Neural progenitor cell (in vitro differentiated cells): ENCODE data around the gene RILPL2. TPM values are rescaled to one million over a fixed set of nuclear protein-coding genes. Genes with fewer than 3 reads are reported as not detected.
A peak's percentile ranks its signal among the peaks of the same experiment; 100 is the strongest.

ENCODE experiments used
- DNase-seq: peaks from one replicate; pipeline ENCODE4 v3.0.0-alpha.2; 2016; ENCODE audit warnings: low spot score
- H2AFZ ChIP-seq: fragments of 200-600 bp; sonication (generic); replicated peaks from 2 replicates; pipeline ENCODE4 v1.6.1; 2016; ENCODE audit warnings: antibody characterized with exemption
- H3F3A ChIP-seq: fragments of 200-600 bp; sonication (generic); 2 replicates; pipeline ENCODE4 v1.6.1; 2016; ENCODE audit warnings: antibody characterized with exemption, low read depth
- H3K27ac ChIP-seq: fragments of 200-600 bp; sonication (generic); 2 replicates; pipeline ENCODE4 v1.5.1; 2016; ENCODE audit warnings: mild to moderate bottlenecking
- H3K27me3 ChIP-seq: fragments of 200-600 bp; sonication (generic); 2 replicates; pipeline ENCODE4 v1.6.1; 2016; ENCODE audit warnings: mild to moderate bottlenecking, moderate library complexity
- H3K36me3 ChIP-seq: fragments of 200-600 bp; sonication (generic); 2 replicates; pipeline ENCODE4 v1.5.1; 2016
- H3K4me1 ChIP-seq: fragments of 200-600 bp; sonication (generic); 2 replicates; pipeline ENCODE4 v1.6.1; 2016; ENCODE audit warnings: mixed run types
- H3K4me2 ChIP-seq: fragments of 200-600 bp; sonication (generic); 2 replicates; pipeline ENCODE4 v1.6.1; 2016
- H3K4me3 ChIP-seq: fragments of 200-600 bp; sonication (generic); 2 replicates; pipeline ENCODE4 v1.5.1; 2016
- H3K79me2 ChIP-seq: fragments of 200-600 bp; sonication (generic); 2 replicates; pipeline ENCODE4 v1.6.1; 2016; ENCODE audit warnings: low read depth
- H3K9ac ChIP-seq: fragments of 200-600 bp; sonication (generic); 2 replicates; pipeline ENCODE4 v1.6.1; 2016
- H3K9me3 ChIP-seq: fragments of 200-600 bp; sonication (generic); 2 replicates; pipeline ENCODE4 v1.5.1; 2016; ENCODE audit warnings: low read depth
- H4K20me1 ChIP-seq: fragments of 200-600 bp; sonication (generic); 2 replicates; pipeline ENCODE4 v1.6.1; 2016; ENCODE audit warnings: low read depth
- H3K27ac Mint-ChIP-seq: 3 replicates; pipeline ENCODE4 v1.8.0; 2021; ENCODE audit warnings: mixed read lengths
- H3K27me3 Mint-ChIP-seq: 2 replicates; pipeline ENCODE4 v1.8.0; 2022; ENCODE audit warnings: low read depth, mild to moderate bottlenecking, inconsistent platforms, moderate library complexity, mixed read lengths; ENCODE audit not compliant: insufficient read depth
- H3K36me3 Mint-ChIP-seq: 3 replicates; pipeline ENCODE4 v1.8.0; 2021; ENCODE audit warnings: mixed read lengths
- H3K4me1 Mint-ChIP-seq: 3 replicates; pipeline ENCODE4 v1.8.0; 2021; ENCODE audit warnings: mixed read lengths
- H3K4me3 Mint-ChIP-seq: 3 replicates; pipeline ENCODE4 v1.8.0; 2021; ENCODE audit warnings: mild to moderate bottlenecking, moderate library complexity, mixed read lengths
- H3K9me3 Mint-ChIP-seq: 3 replicates; pipeline ENCODE4 v1.8.0; 2020; ENCODE audit warnings: mixed read lengths
- EZH2 ChIP-seq: fragments of 200-600 bp; sonication (generic); IDR thresholded peaks from 2 replicates; pipeline ENCODE4 v1.6.1; 2017; ENCODE audit warnings: antibody characterized with exemption, mild to moderate bottlenecking, moderate library complexity
- EZH2phosphoT487 ChIP-seq: fragments of 200-600 bp; sonication (generic); IDR thresholded peaks from 2 replicates; pipeline ENCODE4 v1.6.1; 2017; ENCODE audit warnings: antibody characterized with exemption
- total RNA-seq: library from RNA; depleted of rRNA; stranded (reverse); fragments of >200 nt; gene quantifications from 2 replicates; pipeline ENCODE4 v1.2.3, GENCODE V29; 2015; ENCODE audit warnings: low replicate concordance
- TF ChIP-seq, protein P1 (sequence below): fragments of 200-600 bp; sonication (generic); IDR thresholded peaks from 2 replicates; pipeline ENCODE4 v1.5.1; 2017; ENCODE audit warnings: antibody characterized with exemption, mild to moderate bottlenecking

The RILPL2 gene
- total RNA-seq, 1 donor from 2014 or later = 1.1 TPM

DNA sequence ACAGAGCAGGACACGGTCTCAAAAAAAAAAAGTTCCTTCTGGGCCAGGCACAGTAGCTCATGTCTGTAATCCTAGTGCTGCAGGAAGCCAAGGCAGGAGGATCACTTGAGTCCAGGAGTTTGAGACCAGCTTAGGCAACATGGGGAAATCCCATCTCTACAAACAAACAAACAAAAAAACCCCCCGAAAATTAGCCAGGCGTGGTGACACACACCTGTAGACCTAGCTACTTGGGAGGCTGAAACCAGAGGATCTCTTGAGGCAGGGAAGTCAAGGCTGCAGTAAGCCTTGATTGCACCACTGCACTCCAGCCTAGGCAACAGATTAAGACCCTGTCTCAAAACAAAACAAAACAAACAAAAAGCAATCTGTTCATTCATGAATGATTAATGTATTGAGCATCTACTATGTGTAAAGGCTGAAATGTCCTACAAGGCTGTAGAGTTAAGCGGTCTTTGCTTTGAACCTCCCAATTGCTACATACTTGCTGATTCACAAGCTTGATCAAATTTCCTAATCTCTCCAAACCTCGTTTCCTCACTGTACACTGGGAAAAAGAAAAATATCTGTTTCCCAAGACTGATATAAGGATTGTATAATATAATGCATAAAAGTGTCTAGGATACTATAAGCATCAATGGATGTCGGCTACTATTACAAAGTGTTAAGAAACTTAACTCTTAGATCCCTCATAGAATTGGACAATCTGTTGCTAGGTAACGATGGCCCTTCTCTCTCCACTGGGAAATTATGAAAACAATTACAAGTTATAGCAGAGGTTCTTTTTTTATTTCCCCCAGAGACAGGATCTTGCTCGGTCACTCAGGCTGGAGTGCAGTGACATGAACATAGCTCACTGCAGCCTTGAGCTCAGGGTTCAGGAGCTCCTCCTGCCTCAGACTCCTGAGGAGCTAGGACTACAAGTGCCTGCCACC, 7.9 kb upstream of the RILPL2 start:
- Histone ChIP-seq H3K9ac (no peak overlapping the region), H3K9me3 (no peaks in the 10 kb centered on the region), H2AFZ (no peak overlapping the region), H3K36me3 (no peaks in the 10 kb centered on the region), H3K4me3 (no peak overlapping the region), H3F3A (no peaks in the 10 kb centered on the region), H3K4me2 (no peak overlapping the region), H3K79me2 (no peaks in the 10 kb centered on the region), H3K4me1 (no peaks in the 10 kb centered on the region), H3K27ac (no peak overlapping the region), H3K27me3 (no peaks in the 10 kb centered on the region), H4K20me1 (no peaks in the 10 kb centered on the region)
- no peak overlapping the region for H3K27ac Mint-ChIP-seq
- no peak for DNase-seq
- H3K27me3 Mint-ChIP-seq = peaks cover 2% of the 10 kb centered on the region
- H3K4me1 Mint-ChIP-seq = peaks cover 9% of the 10 kb centered on the region
- no peaks in the 10 kb centered on the region for H3K36me3 Mint-ChIP-seq
- TF ChIP-seq, protein P1, sequence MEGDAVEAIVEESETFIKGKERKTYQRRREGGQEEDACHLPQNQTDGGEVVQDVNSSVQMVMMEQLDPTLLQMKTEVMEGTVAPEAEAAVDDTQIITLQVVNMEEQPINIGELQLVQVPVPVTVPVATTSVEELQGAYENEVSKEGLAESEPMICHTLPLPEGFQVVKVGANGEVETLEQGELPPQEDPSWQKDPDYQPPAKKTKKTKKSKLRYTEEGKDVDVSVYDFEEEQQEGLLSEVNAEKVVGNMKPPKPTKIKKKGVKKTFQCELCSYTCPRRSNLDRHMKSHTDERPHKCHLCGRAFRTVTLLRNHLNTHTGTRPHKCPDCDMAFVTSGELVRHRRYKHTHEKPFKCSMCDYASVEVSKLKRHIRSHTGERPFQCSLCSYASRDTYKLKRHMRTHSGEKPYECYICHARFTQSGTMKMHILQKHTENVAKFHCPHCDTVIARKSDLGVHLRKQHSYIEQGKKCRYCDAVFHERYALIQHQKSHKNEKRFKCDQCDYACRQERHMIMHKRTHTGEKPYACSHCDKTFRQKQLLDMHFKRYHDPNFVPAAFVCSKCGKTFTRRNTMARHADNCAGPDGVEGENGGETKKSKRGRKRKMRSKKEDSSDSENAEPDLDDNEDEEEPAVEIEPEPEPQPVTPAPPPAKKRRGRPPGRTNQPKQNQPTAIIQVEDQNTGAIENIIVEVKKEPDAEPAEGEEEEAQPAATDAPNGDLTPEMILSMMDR = no peak
- no peak for TF ChIP-seq EZH2phosphoT487
- no peak for TF ChIP-seq EZH2
- H3K9me3 Mint-ChIP-seq = no peaks in the 10 kb centered on the region
- no peak overlapping the region for H3K4me3 Mint-ChIP-seq

DNA sequence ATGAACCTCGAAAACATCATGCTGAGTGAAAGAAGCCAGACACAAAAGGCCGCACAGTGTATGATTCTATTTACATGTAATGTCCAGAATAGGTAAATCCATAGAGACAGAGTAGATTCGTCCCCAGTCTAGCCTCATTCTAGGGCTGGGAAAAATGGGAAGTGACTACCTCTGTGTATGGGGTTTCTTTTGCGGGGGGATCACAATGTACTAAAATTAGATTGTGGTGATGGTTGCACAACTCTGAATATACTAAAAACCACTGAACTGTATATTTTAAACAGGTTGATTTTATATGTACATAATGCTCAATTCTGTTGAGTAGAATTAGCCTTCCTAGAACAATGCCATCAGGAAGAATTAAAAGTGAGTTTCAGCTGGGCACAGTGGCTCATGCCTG, 6.3 kb upstream of the RILPL2 start:
- Histone ChIP-seq H3K27ac (no peak overlapping the region), H2AFZ (no peak overlapping the region), H3K36me3 (no peaks in the 10 kb centered on the region), H3K27me3 (peaks cover 8% of the 10 kb centered on the region), H3K79me2 (no peaks in the 10 kb centered on the region), H3F3A (peaks cover 3% of the 10 kb centered on the region), H3K4me3 (no peak overlapping the region), H3K4me2 (no peak overlapping the region), H3K4me1 (no peaks in the 10 kb centered on the region), H3K9ac (no peak overlapping the region), H4K20me1 (no peaks in the 10 kb centered on the region), H3K9me3 (no peaks in the 10 kb centered on the region)
- Mint-ChIP-seq H3K36me3 (no peaks in the 10 kb centered on the region), H3K4me3 (no peak overlapping the region), H3K9me3 (no peaks in the 10 kb centered on the region), H3K27ac (no peak overlapping the region), H3K27me3 (peaks cover 2% of the 10 kb centered on the region), H3K4me1 (peaks cover 9% of the 10 kb centered on the region)
- TF ChIP-seq EZH2 (no peak), EZH2phosphoT487 (no peak)
- TF ChIP-seq, protein P1 = no peak
- DNase-seq = no peak

DNA sequence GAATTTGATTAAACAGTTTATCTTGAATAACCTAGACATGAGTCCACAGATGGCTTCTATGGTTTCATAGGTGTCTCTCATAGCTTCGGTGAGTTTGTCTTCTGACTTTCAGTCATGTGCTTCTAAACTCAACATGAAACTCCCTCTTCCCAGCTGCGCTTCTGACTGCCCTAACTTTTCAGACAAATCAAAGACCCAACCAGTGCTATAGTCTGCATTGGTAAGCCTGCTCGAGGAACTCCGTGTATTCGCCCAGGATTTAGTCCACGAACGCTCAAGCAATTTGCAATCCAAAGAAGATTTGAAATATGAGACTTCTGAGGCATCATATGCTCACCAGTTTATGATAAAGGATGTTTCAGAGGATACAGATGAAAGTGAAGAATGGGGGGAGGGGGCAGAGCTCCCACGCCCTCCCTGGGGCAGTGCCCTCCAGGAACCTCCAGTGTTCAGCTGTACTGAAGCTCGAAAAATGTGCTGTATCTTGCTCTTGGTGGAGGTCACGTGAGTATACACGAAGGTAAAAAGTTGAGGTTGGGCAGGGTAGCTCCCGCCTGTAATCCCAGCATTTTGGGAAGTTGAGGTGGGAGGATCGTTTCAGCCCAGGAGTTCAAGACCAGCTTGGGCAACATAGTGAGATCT, 5.2 kb upstream of the RILPL2 start:
- H3K36me3 ChIP-seq = no peaks in the 10 kb centered on the region
- no peak overlapping the region for H3K4me3 Mint-ChIP-seq
- H3K27me3 Mint-ChIP-seq = peaks cover 6% of the 10 kb centered on the region
- DNase-seq = no peak
- H3K36me3 Mint-ChIP-seq = no peaks in the 10 kb centered on the region
- peaks cover 9% of the 10 kb centered on the region for H3K4me1 Mint-ChIP-seq
- no peak overlapping the region for H3K4me3 ChIP-seq
- H4K20me1 ChIP-seq = no peaks in the 10 kb centered on the region
- H3K27ac Mint-ChIP-seq = peak overlapping the region; percentile 51
- no peak overlapping the region for H3K27ac ChIP-seq
- TF ChIP-seq EZH2 (no peak), EZH2phosphoT487 (no peak)
- TF ChIP-seq, protein P1 = no peak
- no peaks in the 10 kb centered on the region for H3K79me2 ChIP-seq
- no peak overlapping the region for H2AFZ ChIP-seq
- H3K9ac ChIP-seq = no peak overlapping the region
- peaks cover 10% of the 10 kb centered on the region for H3F3A ChIP-seq
- H3K9me3 Mint-ChIP-seq = no peaks in the 10 kb centered on the region
- no peak overlapping the region for H3K4me2 ChIP-seq
- no peaks in the 10 kb centered on the region for H3K9me3 ChIP-seq
- peaks cover 19% of the 10 kb centered on the region for H3K27me3 ChIP-seq
- H3K4me1 ChIP-seq = no peaks in the 10 kb centered on the region
